Stimulated activated CD4-positive, alpha-beta T cell treated with anti-CD3 and anti-CD28 coated beads, Interleukin-12 subunit alpha, Interleukin-12 subunit beta, amount 100 ng/mL, for 48 hours (primary cell): ENCODE measurements around the gene EPB41L5.
"Not testable (repeated sequence)": the region's sequence is repeated elsewhere in the genome, so short reads cannot be mapped to it uniquely, and the experiment has no call there.

ENCODE experiments used
- DNase-seq, 3 donors: peaks; one replicate each; pipeline ENCODE4 v3.0.0-alpha.2; 2020; ENCODE audit warnings: low read depth in 2 of 3, low spot score in 1 of 3

Gene EPB41L5

DNA sequence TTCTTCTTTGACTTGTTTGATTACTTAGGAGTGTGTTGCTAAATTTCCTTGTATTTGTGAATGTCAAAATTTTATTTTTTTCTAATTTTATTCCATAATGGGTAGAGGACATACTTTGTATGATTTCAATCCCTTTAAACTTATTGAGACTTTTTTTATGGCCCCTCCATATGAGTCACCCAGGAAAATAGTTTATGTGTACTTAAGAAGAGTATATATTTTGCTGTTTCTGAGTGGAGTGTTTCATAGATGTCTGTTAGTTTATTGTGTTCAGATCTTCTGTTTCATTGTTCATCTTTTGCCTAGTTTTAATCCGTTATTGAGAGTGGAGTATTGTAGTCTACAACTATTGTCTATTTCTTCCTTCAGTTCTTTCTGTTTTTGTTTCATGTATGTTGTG lies 81.9 kb downstream of the EPB41L5 start:
- no peak for DNase-seq

DNA sequence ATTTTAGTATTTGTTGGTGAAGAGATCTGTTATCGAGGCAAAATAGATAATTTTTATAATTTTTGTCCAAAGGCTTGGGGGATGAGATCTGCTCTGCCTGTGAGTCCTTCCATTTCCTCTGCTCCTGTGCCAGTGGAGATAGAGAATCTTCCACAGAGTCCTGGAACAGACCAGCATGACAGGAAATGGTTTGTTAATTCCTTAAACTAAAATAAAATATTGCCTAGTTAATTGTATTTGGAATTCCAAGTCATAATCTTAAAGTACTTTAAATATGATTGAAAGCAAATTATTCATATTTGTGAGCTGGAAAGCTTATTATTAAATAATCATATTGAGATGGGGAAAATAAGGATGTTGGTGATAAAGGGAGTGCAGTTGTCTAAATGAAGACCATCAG lies 87.8 kb downstream of the EPB41L5 start:
- no peak for DNase-seq

DNA sequence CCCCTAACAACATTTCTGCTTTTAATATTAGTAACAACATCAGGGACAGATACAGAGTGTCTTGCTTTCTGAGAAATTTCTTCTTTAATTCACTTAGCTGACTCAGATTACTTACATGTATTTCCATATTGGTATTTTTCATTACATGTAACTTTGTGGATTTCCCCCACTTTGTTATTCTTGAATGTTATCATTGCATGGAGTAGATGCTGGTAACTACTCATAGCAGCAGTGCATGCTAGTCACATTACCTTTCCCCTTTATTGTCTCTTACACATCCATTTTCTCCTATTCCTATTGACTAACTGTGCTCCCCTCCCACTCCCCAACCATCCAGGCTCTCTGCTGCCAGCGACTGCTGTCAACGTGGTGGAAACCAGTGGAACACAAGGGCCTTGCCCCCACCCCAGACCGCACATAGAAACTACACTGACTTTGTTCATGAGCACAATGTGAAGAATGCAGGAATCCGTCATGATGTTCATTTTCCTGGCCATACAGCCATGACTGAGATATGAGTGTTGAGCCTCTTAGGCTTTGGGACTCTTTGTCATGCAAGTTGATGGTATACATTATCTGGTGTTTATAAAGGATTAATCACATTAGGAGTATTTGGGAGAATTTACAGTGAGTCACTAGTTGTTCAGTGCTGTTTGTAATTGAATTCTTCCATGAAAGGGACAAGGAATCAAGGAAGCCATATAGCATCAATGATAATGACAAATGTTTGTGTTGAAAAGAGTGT lies 91.0 kb downstream of the EPB41L5 start:
- no peak for DNase-seq

DNA sequence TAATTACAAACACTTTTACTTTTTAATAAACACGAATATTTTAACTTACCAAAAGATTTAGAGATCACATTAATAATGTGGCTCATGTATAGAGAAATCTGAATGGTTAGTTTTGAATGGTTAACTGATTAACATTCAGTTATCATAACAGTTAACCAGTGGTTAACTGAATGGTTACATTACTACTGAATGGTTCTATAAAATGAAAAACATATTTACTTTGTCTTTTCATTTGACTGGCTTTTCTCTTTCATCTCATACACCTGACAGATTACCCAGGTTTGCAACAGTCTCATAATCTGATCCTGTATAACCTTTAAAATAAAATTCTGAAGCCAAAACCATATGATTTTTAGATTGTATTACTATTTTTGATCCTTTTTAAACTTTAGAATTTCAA lies 91.9 kb downstream of the EPB41L5 start:
- no peak for DNase-seq

DNA sequence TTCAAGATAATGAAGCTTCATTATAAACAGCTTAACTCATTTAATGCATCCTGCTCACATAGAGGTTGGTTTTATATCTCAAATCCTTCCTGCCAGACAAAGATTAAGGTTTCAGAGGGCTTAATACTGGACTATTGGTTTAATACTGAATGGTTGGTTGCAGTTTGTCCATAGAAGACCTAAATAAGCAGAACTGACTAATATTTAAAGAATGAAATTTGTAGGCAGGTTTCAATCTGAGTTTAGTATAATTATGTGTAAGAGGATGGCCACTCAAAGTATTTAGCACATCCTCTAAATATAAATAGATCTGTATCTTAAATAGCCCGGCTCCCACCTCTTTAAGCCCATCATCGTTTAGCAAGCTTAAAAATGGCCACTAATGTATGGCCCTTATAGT lies 92.5 kb downstream of the EPB41L5 start:
- DNase-seq, result no peak

DNA sequence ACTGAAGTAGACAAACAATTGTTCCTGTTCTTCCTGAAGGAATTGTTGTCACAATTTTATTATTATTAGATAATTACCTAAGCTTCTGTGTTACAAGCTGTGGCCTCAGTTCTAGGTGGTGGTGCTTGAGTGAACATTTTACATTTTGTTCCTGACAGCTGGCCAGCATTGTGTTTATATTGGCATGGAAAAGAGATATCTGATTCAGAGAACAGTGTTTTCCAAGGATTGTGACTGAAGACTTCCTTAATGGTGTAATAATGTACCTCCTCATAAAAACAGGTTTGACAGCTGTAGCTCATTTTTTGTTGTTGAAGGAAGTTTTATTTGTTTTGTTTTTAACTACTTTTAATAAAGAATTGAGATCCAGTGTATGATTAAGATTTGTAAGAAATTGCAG lies 95.2 kb downstream of the EPB41L5 start:
- DNase-seq, result no peak

DNA sequence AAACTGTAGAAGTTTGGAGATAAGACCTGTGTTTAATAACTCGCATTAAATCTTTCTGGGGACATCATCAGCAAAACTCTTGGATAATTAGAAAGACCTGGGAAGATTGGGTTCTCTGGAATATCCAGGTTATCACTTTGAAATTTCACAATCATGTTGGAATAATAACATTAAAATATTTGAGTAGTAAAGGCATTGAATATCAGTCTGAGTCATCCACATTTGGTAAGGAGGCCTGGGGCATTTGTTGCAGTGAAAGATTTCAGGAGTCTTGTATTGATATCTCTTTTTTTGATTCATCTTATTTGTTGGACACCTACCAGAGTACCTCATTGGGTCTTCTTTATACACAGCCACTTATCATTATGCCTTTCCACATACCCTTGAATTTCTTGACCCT lies 95.9 kb downstream of the EPB41L5 start:
- DNase-seq, result no peak

DNA sequence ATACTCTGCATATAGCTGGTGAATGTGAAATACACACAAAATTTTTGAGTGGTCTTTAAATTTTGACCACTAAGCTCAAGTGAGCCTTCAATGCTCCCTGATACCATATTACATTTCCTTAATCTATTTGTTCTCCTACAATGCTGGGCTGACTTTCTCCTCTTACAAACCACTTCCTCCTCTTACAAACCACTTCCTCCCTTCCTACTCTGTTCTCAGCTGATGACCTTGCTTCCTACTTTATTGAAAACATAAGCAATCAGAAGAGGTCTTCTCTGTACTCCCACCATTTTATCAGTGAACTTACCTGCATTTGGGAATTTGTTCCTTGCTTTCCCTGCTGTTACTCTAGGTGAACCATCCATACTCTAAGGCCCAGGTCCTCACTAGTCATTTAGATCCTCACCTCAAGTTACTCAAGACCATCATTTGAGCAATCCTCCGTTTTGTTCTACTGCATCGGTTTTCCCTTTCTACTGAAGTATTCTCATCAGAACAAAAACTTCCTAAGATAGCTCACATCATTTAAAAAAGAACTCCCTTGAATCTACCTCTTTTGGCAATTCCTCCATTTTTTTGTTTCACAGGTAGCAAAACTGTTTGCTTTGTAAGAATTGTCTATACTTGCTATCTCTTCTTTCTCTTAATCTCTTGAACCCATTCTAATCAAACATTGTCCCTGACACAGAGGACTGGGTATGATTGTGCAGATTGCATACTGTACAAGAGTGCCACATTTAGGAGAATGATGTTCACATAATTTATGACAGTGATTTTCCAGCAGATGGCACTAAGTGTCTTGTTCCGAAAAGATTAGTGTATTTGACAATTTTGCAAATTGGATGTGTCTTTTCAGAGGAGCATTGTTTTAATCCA lies 96.5 kb downstream of the EPB41L5 start:
- no peak for DNase-seq

DNA sequence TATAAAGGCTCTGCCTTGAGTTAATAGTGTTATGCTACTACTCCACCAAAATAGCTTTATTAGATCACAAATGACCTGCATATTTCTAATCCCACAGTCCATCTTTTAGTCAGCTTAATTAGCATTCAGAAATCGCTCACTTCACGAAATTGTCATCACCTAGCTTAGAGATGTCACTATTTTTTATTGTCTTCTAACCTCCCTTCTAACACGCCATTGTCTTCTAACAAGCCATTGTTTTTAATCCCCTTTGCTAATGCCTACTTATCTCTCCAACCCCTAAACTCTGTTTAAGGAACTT lies 97.1 kb downstream of the EPB41L5 start:
- no peak for DNase-seq

DNA sequence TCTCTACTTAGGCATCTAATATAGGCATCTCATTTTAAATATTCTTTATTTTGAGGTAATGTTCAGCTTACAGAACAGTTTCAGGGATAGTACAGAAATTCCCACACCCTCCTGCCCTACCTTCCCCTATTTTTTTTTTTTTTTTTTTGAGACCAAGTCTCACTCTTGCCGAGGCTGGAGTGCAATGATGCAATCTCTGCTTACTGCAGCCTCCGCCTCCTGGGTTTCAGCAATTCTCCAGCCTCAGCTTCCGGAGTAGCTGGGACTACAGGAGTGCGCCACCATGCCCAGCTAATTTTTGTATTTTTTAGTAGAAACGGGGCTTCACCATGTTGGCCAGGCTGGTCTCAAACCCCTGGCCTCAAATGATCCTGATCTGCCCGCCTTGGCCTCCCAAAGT lies 97.6 kb downstream of the EPB41L5 start:
- DNase-seq, result no peak

DNA sequence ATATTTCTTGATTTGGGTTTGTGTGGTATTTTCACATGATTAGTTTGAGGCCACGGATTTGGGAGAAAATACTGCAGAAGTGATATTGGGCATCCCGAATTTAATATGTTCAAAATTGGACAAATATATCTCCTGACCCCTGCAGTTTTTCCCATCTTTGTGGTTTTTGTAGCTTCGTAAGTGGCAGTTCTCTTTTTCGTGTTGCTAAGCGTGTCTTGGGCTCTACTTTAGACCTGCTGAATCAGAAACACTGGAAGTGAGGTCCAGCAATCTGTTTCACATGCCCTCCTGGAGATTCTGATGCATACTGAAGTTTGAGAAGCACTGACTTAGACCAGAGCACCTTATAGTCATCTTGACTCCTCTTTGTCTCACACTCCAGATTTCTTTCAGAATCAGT lies 98.3 kb downstream of the EPB41L5 start:
- DNase-seq, result no peak

DNA sequence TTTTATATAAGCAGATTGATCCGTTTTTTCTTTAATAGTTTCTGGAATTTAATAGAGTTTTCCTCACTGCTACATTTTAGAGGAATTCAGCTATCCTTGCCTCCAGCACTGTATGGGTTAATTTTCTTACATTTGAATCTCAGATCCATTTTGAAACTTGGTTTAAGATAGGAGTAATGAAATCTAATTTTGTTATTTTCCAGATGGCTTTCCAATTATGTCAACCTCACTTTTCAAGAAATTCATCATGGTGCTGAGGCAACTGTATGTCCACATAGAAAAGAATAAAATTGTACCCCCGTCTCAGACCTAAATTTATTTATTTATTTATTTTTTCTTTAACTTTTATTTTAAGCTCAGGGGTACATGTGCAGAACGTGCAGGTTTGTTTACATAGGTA lies 105.1 kb downstream of the EPB41L5 start:
- no peak for DNase-seq

DNA sequence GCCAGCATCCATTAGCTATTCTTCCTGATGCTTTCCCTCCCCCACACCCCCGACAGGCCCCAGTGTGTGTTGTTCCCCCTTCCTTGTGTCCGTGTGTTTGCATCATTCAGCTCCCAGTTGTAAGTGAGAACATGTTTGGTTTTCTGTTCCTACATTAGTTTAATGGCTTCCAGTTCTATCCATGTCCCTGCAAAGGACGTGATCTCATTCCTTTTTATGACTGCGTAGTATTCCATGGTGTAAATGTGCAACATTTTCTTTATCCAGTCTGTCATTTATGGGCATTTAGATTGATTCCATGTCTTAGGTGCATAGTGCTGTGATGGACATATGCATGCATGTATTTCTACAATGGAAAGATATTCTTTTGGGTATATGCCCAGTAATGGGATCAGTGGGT lies 105.6 kb downstream of the EPB41L5 start:
- no peak for DNase-seq

DNA sequence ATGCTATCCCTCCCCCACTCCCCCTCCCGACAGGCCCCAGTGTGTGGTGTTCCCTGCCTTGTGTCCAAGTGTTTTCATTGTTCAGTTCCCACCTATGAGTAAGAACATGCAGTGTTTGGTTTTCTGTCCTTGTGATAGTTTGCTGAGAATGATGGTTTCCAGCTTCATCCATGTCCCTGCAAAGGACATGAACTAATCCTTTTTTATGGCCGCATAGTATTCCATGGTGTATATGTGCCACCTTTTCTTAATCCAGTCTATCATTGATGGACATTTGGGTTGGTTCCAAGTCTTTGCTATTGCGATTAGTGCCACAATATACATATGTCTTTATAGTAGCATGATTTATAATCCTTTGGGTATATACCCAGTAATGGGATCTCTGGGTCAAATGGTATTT lies 108.5 kb downstream of the EPB41L5 start:
- not testable (repeated sequence) for DNase-seq

DNA sequence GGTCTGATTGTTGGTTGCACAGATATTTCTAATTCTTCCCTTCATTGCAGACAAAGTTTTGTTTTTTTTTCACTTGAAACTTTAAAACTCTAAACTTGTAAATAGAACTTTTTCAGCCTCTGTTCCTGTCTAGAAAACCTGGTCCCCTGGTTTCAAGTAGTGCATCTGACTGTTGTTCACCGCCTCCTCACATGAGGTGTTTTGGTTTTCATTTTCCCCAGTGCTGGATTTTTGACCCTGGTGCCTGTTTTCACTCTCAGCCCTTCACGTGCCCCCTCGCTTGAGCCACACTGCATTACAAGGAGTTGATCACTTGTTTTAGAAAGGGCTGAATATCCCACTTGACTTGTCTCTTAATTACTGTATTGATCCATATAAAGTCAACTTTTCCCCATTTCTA lies 110.2 kb downstream of the EPB41L5 start:
- DNase-seq, result no peak

DNA sequence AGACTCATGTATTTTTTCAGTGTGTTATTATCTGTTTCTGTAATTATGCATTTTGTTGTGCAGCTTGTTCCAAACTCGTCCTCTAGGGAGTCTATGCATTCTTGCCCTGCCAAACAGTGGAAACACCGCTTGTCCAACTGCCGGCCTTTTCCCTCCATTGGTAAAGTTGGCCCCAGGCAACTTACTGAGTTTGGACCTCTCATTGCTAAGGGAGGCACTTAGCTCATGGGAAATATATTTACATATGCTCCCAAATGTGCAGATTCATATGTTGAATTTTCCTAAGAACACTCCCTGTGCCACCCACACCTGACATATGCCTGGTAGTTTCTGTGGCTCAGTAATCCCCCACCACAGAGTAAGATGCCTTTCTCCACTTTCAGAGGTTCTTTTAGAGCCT lies 112.3 kb downstream of the EPB41L5 start:
- no peak for DNase-seq

DNA sequence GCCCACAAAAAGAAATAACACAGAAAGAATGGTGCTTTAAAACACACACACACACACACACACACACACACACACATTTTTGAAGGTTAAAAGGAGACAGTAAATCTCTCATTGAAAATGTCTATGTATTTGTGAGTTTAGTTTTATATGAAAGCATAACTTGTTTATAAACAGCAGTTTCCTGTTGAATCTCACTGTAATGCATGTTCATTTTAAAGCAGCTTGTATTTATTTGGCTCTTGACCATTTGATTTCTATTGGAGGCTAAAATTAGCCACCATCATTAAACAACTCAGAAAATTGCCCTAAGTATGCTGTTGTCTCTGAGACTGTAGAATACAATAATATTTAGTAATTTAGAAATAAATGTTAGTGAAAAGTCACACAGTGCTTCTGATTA lies 115.3 kb downstream of the EPB41L5 start:
- no peak for DNase-seq

DNA sequence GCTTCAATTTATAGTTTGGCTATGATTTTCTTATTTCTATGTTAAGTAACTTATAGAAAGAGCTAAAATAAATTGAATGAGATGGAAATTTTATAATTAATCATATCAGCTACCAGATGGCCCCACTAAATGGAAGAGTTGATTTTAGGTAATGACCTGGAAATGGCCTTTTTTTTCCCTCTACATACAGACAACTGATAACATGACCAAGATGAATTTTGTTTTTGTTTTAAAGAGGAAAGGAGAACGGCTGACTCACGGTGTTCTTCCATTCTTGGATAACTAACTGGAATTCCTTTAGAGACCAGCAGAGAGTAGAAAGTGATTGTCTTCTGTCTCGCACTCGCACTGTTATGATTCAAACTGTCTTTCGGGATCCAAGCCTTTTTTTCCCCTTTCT lies 119.3 kb downstream of the EPB41L5 start:
- DNase-seq, result no peak

DNA sequence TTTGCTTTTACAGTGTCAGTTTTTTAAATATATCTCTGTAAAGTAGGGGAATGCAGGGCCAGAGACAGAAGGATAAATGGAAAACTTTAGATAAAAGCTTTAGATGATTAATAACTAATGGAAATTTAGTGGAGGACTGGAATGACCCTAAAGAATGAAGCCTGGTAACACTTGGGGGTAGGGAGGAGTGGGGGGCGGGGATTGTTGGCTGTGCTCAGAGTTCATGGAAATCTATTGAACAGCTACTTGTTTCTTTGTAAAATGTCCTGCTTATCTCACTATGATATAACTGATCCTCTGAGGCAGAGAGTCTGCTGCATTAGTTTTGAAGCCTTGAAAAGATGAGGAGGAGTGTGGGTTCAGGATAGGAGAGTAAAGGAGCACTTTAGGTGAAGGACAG lies 119.8 kb downstream of the EPB41L5 start:
- no peak for DNase-seq

DNA sequence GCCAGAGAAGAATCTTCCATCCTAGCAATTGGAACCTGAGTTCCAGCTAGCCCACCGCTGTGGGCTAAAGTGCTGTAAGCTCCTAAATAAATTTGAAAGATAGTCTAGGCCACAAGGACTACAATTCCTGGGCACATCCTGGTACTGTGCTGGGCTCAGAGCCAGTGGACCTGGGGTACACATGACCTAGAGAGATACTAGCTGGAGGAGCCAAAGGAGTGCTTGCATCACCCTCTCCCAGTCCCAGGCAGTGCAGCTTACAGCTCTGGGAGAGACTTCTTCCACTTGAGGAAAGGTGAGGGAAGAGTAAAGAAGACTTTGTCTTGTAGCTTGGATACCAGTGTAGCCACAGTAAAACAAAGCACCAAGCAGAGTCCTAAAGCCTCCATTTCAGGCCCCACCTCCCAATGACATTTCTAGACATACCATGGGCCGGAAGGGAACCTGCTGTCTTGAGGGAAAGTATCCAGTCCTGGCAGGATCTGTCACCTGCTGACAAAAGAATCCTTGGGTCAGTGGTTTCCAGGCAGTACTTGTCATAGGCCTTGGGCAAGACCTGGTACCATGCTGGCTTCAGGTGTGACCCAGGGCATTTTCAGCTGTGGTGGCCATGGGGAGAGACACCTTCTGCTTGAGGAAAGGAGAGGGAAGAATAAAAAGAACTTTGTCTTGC lies 120.8 kb downstream of the EPB41L5 start:
- DNase-seq, result no peak

DNA sequence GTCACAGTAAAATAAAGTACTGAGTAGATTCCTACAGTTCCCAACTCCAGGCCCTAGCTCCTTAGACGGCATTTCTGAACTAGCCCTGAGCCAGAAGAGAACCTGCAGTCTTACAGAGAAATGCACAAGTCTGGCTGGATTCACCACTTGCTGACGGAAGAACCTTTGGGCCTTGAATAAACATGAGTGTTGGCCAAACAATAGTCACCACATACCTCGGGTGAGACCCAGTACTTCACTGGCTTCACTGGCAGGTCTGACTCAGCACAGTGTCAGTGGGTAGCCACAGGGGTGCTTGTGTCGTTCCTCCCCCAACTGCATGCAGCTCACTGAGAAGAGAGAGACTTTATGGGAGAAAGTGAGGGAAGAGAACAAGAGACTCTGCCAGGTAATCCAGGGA lies 121.4 kb downstream of the EPB41L5 start:
- no peak for DNase-seq

DNA sequence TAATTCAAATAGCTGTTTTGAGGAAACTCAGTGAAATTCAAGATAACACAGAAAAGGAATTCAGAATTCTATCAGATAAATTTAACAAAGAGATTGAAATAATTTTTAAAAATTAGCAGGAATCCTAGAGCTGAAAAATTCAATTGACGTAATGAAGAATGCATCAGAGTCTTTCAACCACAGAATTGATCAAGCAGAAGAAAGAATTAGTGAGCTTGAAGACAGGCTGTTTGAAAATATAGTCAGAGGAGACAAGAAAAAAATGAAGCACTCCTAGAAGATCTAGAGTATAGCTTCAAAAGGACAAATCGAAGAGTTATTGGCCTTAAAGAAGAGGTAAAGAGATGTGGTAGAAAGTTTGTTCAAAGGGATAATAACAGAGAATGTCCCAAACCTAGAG lies 122.1 kb downstream of the EPB41L5 start:
- DNase-seq, result not testable (repeated sequence)
